Chondrocyte (in vitro differentiated cells): ENCODE data around the gene RAD51B. TPM values are rescaled to one million over a fixed set of nuclear protein-coding genes. Genes with fewer than 3 reads are reported as not detected.

Experiments used
- DNase-seq: peaks from one replicate; pipeline ENCODE4 v3.0.0; 2021; ENCODE audit warnings: mixed read lengths, low spot score
- H3K27ac Mint-ChIP-seq: one replicate; pipeline ENCODE4 v1.8.0; 2021; ENCODE audit warnings: mild to moderate bottlenecking, moderate library complexity, mixed read lengths; ENCODE audit not compliant: unreplicated experiment
- H3K27me3 Mint-ChIP-seq: 2 replicates; pipeline ENCODE4 v1.8.0; 2021; ENCODE audit warnings: low read depth, mixed read lengths
- H3K36me3 Mint-ChIP-seq: 2 replicates; pipeline ENCODE4 v1.8.0; 2021; ENCODE audit warnings: low read depth, mixed read lengths
- H3K4me1 Mint-ChIP-seq: 2 replicates; pipeline ENCODE4 v1.8.0; 2021; ENCODE audit warnings: low read depth, mild to moderate bottlenecking, mixed read lengths
- H3K4me3 Mint-ChIP-seq: one replicate; pipeline ENCODE4 v1.8.0; 2021; ENCODE audit warnings: mild to moderate bottlenecking, moderate library complexity, mixed read lengths; ENCODE audit not compliant: unreplicated experiment
- H3K9me3 Mint-ChIP-seq: 2 replicates; pipeline ENCODE4 v1.8.0; 2021; ENCODE audit warnings: low read depth, mixed read lengths
- CTCF ChIP-seq: fragments of 200-600 bp; sonication (generic); IDR thresholded peaks from 2 replicates; pipeline ENCODE4 v1.5.0; 2021; ENCODE audit warnings: antibody characterized with exemption, mild to moderate bottlenecking, moderate library complexity
- total RNA-seq: library from RNA; stranded (reverse); gene quantifications from 3 replicates; pipeline ENCODE4 v1.2.1, GENCODE V29; 2021

Gene RAD51B
- total RNA-seq, 1 donor from 2014 or later: 8.2 TPM

GRCh38 chr14:68335312-68335711 is 515.7 kb downstream of the RAD51B start:
- no peaks in the 10 kb centered on the region for H3K36me3 Mint-ChIP-seq
- peaks cover 14% of the 10 kb centered on the region for H3K4me1 Mint-ChIP-seq
- no peak for DNase-seq
- no peak for TF ChIP-seq CTCF
- H3K9me3 Mint-ChIP-seq: no peaks in the 10 kb centered on the region
- H3K27ac Mint-ChIP-seq: no peak overlapping the region
- H3K4me3 Mint-ChIP-seq: no peak overlapping the region
- no peaks in the 10 kb centered on the region for H3K27me3 Mint-ChIP-seq

- Mint-ChIP-seq H3K9me3 (no peaks in the 10 kb centered on the region), H3K36me3 (no peaks in the 10 kb centered on the region), H3K27ac (no peak overlapping the region), H3K4me3 (no peak overlapping the region), H3K27me3 (no peaks in the 10 kb centered on the region), H3K4me1 (peaks cover 14% of the 10 kb centered on the region)
- no peak for DNase-seq
- TF ChIP-seq CTCF: no peak
Measured at GRCh38 chr14:68336165-68336564, 516.6 kb downstream of the RAD51B start.

GRCh38 chr14:68337279-68337678 is 517.7 kb downstream of the RAD51B start:
- Mint-ChIP-seq H3K4me3 (no peak overlapping the region), H3K27me3 (no peaks in the 10 kb centered on the region), H3K27ac (no peak overlapping the region), H3K9me3 (no peaks in the 10 kb centered on the region), H3K36me3 (no peaks in the 10 kb centered on the region), H3K4me1 (peaks cover 14% of the 10 kb centered on the region)
- no peak for TF ChIP-seq CTCF
- DNase-seq: no peak

- Mint-ChIP-seq H3K9me3 (peaks cover 4% of the 10 kb centered on the region), H3K36me3 (no peaks in the 10 kb centered on the region), H3K27me3 (no peaks in the 10 kb centered on the region)
Measured at GRCh38 chr14:68340262-68340661, 520.7 kb downstream of the RAD51B start.

GRCh38 chr14:68341411-68342212 is 522.0 kb downstream of the RAD51B start:
- no peak for DNase-seq
- no peak for TF ChIP-seq CTCF
- Mint-ChIP-seq H3K27me3 (no peaks in the 10 kb centered on the region), H3K4me1 (peaks cover 14% of the 10 kb centered on the region), H3K4me3 (no peak overlapping the region), H3K36me3 (no peaks in the 10 kb centered on the region), H3K27ac (no peak overlapping the region), H3K9me3 (peaks cover 7% of the 10 kb centered on the region)

More at GRCh38 chr14:68340262-68340661, 520.7 kb downstream of the RAD51B start:
- Mint-ChIP-seq H3K4me1 (peaks cover 14% of the 10 kb centered on the region), H3K4me3 (no peak overlapping the region), H3K27ac (no peak overlapping the region)
- no peak for TF ChIP-seq CTCF
- no peak for DNase-seq
